ENCODE results near the gene CDK6. TPM values are rescaled to one million over a fixed set of nuclear protein-coding genes. Genes with fewer than 3 reads are reported as not detected.

Gene CDK6
- total and polyA plus RNA-seq, 2 experiments from 2014 or later = 7.4 to 23.7 TPM

DNA sequence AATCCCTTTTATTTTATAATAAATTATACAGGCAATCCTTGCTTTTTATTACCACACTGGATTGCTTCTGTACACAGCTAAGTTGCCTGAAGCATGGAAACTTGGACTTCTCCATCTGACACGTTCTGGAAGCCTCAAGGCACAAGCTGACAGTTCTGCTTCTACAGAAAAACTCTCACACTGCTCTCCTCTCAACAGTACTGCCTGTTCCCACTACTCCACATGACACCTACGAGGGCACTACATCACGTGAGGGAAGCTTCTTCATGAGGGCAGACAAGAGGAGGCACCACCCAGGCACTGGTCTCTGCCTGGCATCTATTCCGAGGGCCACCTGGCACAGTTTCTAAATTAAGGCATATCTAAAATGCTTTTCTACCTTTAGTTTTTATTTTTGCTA, 229.4 kb downstream of the CDK6 start:
- peaks cover 5% of the 10 kb centered on the region; the same call in 1 of the 2 replicates for H3K9me2 ChIP-seq (ENCODE audit: insufficient read depth)
- Mint-ChIP-seq H3K27me3 (ENCODE audit: insufficient read depth, low read depth, poor library complexity) (peaks cover 2% of the 10 kb centered on the region), H3K4me1 (peaks cover 15% of the 10 kb centered on the region; the same call in 2 of the 3 replicates), H3K9me3 (no peaks in the 10 kb centered on the region), H3K36me3 (ENCODE audit: low read depth) (no peaks in the 10 kb centered on the region), H3K4me3 (no peak overlapping the region), H3K27ac (no peak overlapping the region)
- no peaks in the 10 kb centered on the region for H3K27me3 ChIP-seq (ENCODE audit: insufficient read depth)
- H3K79me2 ChIP-seq (replicated peaks; ENCODE audit: insufficient read depth) = no peaks in the 10 kb centered on the region
- no peaks in the 10 kb centered on the region for H4K20me1 ChIP-seq (replicated peaks; ENCODE audit: insufficient read depth)
- DNase-seq (ENCODE audit: low spot score) (no peak), ATAC-seq (no peak)
- no peak overlapping the region for H3K4me3 ChIP-seq
- no peak overlapping the region for H3K27ac ChIP-seq (ENCODE audit: low read depth)
- TF ChIP-seq ZNF462 (CRISPR knock-in tag; IDR thresholded peaks at IDR 0.05) (no peak), CREB1 (CRISPR knock-in tag; IDR thresholded peaks at IDR 0.05; ENCODE audit: low read depth) (no peak), NANOG (IDR thresholded peaks at IDR 0.05; ENCODE audit: borderline replicate concordance) (no peak), JUNB (IDR thresholded peaks at IDR 0.05; ENCODE audit: unreplicated experiment) (no peak), ZNF114 (CRISPR knock-in tag; IDR thresholded peaks at IDR 0.05) (no peak), STAT1 (IDR thresholded peaks at IDR 0.05; ENCODE audit: unreplicated experiment) (no peak), EZH2phosphoT487 (IDR thresholded peaks at IDR 0.05; ENCODE audit: unreplicated experiment) (no peak), REST (IDR thresholded peaks at IDR 0.05; ENCODE audit: unreplicated experiment) (no peak), POLR2AphosphoS5 (IDR thresholded peaks at IDR 0.05; ENCODE audit: low read depth) (no peak), CTCF (conservative IDR thresholded peaks at IDR 0.05; ENCODE audit: low read depth in 2 of 2) (no peak), EZH2 (IDR thresholded peaks at IDR 0.05; ENCODE audit: low read depth, unreplicated experiment) (no peak), ZNF331 (CRISPR knock-in tag; IDR thresholded peaks at IDR 0.05; ENCODE audit: low read depth) (no peak)
- TF ChIP-seq, protein P1, sequence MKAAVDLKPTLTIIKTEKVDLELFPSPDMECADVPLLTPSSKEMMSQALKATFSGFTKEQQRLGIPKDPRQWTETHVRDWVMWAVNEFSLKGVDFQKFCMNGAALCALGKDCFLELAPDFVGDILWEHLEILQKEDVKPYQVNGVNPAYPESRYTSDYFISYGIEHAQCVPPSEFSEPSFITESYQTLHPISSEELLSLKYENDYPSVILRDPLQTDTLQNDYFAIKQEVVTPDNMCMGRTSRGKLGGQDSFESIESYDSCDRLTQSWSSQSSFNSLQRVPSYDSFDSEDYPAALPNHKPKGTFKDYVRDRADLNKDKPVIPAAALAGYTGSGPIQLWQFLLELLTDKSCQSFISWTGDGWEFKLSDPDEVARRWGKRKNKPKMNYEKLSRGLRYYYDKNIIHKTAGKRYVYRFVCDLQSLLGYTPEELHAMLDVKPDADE (IDR thresholded peaks at IDR 0.05) = no peak
- no peaks in the 10 kb centered on the region for H3K36me3 ChIP-seq (ENCODE audit: insufficient read depth)
- H3F3A ChIP-seq (replicated peaks; ENCODE audit: low read depth) = no peaks in the 10 kb centered on the region
- peaks cover 20% of the 10 kb centered on the region for H3K4me1 ChIP-seq (ENCODE audit: insufficient read depth)
- no peak overlapping the region for H3K4me2 ChIP-seq
- no peak overlapping the region for H2AFZ ChIP-seq
